Prostate gland (tissue), 2 donors: Measurements from ENCODE around the gene BHLHA15.

Experiments
- POLR2AphosphoS5 ChIP-seq: sonication (generic); formaldehyde crosslinking; IDR thresholded peaks from one replicate; pipeline ENCODE4 v1.6.1; 2017; ENCODE audit warnings: antibody characterized with exemption
- TF ChIP-seq, protein P1 (sequence below), 4 experiments: fragments of 200-600 bp in 2 of 4; fragments of 450-650 bp in 2 of 4; sonication (generic) in 2 of 4; IDR thresholded peaks; 1 replicate in 3 of 4; 2 replicates in 1 of 4; pipeline ENCODE4 v1.5.1; 2016 to 2019; ENCODE audit warnings: antibody characterized with exemption in 4 of 4, mild to moderate bottlenecking in 2 of 4, moderate library complexity in 2 of 4

DNA sequence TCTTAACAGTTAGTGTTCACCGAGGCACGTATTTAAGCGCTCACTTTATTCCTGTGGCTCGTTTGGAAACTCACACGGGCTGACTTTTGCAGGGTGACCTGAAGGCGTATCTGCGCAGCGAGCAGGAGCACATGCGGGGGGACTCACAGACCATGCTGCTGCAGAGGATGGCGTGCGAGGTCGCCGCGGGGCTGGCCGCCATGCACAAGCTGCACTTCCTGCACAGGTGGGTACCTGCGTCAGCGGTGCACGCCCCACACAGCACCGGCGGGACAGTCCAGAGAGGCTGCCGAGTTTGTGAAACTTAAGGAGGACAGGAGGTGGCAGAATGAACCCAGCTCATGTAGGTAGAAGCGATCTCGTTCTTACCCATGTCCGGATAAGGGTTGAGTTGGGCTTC is 39.8 kb upstream of the BHLHA15 start:
- TF ChIP-seq, protein P1, sequence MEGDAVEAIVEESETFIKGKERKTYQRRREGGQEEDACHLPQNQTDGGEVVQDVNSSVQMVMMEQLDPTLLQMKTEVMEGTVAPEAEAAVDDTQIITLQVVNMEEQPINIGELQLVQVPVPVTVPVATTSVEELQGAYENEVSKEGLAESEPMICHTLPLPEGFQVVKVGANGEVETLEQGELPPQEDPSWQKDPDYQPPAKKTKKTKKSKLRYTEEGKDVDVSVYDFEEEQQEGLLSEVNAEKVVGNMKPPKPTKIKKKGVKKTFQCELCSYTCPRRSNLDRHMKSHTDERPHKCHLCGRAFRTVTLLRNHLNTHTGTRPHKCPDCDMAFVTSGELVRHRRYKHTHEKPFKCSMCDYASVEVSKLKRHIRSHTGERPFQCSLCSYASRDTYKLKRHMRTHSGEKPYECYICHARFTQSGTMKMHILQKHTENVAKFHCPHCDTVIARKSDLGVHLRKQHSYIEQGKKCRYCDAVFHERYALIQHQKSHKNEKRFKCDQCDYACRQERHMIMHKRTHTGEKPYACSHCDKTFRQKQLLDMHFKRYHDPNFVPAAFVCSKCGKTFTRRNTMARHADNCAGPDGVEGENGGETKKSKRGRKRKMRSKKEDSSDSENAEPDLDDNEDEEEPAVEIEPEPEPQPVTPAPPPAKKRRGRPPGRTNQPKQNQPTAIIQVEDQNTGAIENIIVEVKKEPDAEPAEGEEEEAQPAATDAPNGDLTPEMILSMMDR (IDR thresholded peaks at IDR 0.05) = no peak
- TF ChIP-seq POLR2AphosphoS5 = no peak
